Globus pallidus (tissue), 1 donor: Measurements from ENCODE around the gene IFNLR1.

ENCODE experiments used
- DNase-seq: peaks from one replicate; pipeline ENCODE4 v3.0.0-alpha.2; 2015; ENCODE audit warnings: low spot score

IFNLR1 gene

DNA sequence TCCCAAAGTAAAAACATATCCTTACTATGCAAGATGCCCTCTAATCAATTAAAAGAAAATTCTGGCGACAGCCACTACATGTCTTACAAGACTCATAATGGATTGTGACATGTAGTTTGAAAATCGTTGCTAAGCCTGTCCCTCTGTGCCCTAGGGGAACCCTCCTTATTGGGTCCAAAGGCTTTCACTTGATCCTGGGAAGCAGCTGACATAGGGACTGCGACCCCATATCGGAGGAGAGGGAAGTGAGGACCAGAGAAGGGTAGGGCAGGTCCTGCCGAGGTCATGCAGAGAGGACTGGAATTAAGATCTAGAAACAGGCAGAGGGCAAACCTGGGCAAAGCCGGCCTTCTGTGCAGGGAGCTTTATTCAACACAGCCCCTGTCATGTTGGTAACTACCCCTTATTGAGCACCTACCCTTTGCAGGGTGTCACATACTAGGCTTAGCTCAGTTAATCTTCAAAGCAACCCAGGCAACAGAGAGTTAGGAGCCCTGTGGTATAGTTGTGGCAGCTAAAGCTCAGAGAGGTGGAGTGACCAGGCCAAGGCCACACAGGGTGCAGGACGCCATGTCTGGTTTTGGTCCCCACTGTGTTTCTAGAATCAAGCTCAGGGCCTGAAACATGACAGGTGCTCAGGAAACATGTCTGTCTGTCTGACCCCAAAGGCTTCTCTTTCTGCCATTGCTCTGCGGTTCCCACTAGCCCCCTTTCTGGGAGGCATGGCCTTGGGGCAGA lies 18.4 kb upstream of the IFNLR1 start:
- no peak for DNase-seq

DNA sequence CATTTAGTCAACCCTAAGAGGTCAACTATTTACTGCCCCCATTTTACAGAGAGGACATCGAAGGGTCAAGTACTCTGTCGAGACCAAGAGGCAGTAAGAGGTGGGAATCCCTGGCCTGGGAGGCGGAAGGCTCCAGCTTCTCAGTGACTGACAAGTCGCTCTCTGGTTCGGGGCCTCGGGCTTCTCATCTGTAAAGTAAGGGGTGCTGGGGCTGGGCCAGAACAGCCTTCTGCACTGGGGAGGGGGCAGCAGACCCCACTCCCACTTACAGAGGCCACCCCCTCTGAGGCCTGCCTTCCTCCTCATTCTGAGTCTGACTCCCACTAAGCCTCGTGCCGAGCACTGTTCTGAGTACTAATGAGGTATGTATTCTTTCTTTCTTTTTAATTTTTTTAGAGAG lies 17.0 kb upstream of the IFNLR1 start:
- DNase-seq: no peak

DNA sequence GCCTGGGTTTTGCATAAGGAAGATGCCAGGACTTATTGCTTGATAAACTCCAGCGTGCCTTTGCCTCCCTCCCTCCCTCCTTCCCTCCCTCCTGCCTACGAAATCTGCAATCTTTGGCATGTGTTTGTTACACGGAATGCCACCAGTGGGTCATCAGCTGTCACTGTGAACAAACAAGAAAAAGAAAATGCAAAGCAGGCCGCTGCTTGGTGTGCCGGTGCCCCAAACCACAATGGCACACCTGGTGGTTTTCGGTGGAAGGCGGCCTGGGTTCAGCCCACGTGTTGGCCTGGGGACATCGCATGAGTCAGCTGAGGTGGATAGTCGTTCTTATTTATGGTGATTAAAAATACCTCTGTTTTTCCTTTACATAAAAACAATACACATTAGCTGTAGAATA lies 16.3 kb upstream of the IFNLR1 start:
- DNase-seq: no peak

DNA sequence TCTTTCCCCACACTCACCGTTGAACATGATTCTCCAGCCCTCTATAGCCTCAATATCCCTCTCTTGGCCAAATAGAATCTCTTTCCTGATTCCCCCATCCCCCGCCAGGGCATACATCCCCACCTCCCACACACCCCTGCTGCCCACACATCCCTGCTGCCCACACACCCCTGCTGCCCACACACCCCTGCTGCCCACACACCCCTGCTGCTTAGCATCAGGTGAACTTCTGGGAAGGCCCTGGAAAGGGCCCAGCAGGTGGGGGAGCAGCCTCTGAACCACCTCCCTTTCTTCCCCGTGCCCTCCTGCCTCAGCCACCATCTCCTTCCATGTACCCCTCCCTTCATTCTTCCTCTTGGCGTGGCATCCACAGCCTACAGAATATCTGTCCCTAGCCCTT lies 15.9 kb upstream of the IFNLR1 start:
- DNase-seq: no peak

DNA sequence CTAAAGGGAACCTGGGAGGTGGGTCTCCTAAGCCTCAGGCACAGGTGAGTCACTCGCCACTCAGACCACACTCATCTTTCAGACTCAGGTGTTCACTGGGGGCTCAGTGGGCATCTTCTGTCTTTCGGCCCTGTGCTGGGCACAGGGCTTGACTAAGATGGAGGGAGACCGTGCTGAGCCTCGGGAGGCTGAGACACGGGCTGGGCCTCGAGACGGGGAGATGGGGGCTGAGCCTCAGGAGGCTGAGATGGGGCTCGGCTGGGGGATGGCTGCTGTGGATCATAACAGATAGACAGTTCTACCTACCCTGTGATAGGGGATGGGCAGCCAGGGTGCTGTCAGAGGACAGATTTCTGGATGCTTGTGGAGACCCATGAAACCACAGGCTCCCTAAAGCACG lies 15.5 kb upstream of the IFNLR1 start:
- DNase-seq: no peak

DNA sequence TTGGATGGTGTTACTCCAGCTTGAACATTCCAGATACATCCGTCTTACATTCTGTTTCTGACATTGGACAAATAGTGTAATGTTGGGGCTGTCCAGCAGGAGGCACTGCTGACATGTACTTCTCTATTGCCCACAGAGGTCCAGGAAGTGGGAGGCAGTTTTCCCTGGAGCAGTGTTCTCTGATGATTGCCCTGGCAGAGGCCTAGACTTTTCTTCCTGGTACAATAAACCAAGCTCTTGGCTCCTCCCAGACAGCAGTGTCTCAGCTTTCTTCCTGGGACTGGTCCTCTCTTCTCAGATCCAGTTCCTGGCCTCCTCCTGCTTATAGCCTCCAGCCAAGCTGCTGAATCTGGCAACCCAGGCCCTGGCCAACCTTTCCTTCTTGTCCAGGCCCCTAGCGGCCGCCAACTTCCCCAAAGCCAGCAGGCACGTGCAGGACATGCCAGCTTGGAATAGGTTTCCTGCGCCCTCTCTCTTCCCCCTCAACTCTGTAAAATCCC lies 14.9 kb upstream of the IFNLR1 start:
- peak; percentile 81 for DNase-seq

DNA sequence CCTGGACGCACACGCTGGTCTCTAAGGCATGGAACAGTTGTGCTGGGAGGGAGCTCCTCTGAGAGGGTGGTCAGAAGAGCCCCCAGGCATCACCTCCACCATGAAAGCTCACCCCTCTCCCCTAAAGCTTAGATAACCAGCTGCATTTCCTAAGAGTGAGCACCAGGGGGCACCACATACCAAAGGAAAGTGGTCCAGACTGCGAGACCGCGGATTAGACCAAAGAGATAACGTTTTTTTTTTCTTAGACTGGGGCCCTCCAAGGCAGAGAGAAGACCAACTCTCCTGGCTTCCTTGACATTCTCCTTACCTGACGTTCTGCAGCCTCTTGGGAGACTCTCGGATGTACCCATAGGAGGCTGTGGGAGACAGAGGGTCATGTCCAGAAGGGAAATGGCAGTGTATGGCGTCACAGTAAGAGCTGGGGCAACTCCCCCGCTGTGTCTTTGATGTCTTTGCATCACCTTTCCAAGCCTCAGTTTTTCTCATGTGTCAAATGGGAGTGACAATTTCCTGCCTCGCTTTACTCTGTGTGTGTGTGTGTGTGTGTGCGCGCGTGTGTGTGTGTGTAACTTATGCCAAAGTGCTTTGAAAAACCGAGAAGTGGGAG lies 12.3 kb upstream of the IFNLR1 start:
- peak; percentile 53 for DNase-seq

DNA sequence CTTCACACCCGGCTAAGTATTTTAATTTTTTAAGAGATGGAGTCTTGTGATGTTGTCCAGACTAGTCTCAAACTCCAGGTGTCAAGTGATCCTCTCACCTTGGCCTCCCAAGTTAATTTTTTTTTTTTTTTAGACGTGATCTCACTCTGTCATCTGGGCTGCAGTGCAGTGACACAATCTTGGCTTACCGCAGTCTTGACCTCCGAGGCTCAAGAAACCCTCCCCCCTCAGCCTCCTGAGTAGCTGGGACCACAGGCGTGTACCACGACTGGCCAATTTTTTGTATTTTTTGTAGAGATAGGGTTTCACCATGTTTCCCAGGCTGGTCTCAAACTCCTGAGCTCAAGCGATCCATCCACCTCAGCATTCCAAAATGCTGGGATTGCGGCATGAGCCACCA lies 11.7 kb upstream of the IFNLR1 start:
- no peak for DNase-seq

DNA sequence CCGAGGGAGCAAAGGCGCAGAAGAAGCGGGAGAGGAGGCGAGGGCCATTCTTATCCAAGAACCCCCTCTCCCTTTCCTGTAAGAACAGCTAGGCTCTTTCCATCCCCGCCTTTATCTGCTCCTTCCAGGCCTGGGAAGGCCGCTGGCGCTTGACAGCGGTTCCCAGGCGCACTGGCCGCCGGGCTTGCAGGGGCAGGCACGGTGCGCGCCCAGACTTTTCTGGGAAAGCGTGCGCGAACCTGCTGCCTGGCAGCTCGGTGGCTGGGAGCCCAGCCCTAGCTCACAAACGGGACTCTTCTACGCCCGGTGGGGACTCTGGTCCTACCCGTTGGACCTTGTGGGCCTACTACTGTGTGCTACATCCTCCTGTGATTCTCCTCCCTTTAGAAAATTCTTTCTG lies 8.8 kb upstream of the IFNLR1 start:
- no peak for DNase-seq

DNA sequence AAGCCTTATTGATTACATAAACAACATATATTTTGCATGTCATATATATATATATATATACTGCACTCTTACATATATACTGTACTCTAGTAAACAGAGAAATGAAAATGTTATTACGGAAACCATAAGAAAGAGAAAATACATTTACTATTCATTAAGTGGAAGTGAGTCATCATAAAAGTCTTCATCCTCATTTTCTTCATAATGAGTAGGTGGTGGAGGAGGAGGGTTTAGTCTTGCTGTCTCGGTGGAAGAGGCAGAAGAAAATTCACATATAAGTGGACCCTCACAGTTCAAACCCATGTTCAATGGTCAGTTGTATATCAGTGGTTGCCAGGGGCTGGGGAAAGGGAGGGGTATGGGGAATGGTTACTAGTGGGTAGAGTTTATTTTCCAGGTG lies 8.0 kb upstream of the IFNLR1 start:
- no peak for DNase-seq

DNA sequence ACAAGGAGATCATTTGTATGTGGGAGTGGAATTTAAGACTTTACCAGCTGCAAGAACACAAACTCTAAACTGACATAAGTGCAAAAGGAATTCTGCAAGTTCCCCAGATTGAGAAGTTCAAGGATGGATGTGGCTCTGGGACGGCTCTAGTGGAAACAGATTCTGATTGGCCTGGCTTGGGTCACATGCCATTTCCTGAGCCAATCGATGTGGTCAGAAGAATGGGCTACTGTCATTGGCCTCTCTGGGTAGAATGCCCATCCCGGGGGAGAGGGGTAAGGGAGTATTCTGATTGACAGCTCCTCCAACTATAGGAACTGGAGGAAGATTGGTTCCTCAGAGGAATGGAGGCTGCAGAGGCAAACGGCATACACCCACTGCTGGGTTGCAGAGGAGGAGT lies 6.0 kb upstream of the IFNLR1 start:
- no peak for DNase-seq

DNA sequence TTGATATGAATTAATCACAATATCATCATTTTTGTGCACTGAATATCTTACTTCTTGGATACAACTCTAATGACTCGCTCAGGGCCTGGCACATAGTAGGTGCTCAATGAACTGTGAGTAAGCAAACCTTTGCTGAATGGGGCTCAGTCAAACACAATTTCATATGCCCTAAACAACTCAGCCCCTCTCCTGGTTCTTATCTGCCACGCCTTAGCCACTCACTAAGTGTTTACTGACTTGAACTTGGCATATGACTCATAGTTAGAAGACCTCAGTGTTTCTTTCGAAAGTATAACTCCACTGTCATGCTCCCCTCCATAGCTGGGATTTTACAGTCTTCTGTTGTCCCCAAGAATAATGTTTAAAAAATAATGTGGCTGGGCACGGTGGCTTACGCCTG lies 4.8 kb upstream of the IFNLR1 start:
- DNase-seq: no peak

DNA sequence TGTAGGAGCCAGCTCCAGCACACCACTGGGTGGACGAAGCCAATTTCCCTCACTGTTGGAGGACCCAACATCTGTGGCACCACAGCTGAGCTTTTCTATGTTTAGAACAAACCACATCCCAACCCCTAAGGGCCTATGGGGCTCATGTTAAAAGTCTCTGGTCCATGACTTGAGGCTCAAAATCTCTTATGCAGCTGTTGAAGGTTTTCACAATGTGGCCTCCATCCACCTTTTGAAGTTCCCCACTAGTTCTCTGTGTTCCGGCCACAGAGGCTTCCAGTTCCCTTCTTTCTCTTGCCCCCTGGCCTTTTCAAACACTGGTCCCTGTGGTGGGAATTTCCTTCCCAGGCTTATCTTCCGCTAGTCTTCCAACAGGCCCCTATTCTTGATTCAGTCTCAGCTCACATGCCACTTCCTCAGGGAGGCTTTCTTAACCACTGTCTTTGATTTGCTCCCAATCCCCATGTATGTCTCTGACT lies 3.9 kb upstream of the IFNLR1 start:
- DNase-seq: no peak

DNA sequence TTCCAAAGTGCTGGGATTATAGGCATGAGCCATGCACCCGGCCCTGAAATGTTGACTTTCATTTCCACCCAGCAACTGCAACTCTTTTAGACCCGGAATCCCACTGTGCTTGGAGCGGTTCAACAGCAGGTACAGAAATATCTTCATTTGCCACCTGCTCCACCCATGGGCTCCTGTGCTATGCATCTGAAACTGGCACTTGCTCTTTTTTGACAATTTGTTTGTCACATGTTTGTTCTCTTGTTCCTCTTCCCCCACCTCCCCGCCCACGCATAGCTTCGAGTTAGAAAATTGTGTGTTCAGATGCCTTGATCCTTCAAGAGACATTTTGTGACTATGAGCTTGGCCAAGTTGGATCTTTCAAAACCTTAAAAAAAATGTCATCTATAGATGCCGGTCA lies 2.4 kb upstream of the IFNLR1 start:
- peak; percentile 24 for DNase-seq

DNA sequence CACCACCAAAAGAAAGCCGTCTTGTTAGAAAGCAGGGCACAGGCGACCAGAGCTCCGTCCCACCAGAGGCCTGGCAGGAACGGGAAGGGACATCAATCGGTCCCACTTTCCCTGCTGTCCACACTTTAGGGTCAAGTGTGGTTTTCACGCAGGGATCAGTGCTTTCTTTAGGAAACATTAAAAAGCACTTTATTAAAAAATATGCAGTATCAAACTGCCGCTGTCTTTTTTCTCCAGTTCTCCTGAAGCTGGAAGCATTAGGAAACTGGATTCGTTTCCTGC lies 437 bp downstream of the IFNLR1 start:
- DNase-seq: no peak

DNA sequence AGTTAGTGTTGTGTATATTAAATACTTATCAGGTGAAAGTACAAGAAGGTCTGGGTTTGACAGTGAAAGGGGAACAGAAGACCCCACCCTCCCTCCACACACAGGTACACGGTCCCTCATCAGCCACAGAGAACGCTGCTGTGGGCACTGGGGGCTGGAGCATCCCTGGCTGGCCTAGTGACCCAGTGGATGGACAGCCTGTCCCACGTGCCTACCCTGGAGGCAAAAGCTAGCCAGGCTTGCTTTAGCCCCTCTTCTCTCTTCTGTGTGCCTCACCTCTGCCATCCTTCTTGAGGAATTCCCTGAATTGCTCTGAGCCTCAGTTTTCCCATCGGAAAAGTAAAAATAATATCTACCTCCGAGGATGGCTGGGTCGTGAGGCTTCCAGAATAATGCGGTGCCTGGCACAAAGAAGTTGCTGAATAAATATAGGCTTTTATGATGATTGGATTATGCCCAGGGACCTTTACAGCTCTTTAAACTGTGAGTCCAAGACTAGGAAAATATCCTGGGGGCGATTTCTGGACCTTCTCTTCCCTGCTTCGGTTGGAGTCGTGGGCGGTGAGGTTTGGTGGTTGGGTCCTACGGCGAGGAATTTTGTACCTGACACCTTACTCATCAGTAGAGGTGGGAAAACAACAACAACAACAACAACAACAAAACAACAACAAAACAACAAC lies 918 bp downstream of the IFNLR1 start:
- no peak for DNase-seq

DNA sequence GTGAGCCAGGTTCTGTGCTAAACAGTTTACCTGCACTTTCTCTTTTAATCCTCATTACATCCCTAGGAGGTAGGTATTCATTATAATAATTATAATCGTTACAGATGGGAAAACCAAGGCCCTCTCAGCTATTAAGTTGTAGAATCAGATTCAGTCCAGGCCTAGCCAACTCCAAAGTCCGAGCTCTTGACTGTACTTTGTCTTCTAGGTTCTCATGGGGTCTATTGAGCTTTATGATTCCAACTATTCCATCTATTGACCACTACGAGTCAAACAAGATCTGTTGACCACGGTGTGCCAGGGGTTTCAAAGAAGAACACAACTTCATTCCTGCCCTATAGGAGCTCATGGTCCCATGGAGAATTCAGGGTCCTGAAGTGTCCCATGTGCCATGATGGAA lies 2.0 kb downstream of the IFNLR1 start:
- no peak for DNase-seq

DNA sequence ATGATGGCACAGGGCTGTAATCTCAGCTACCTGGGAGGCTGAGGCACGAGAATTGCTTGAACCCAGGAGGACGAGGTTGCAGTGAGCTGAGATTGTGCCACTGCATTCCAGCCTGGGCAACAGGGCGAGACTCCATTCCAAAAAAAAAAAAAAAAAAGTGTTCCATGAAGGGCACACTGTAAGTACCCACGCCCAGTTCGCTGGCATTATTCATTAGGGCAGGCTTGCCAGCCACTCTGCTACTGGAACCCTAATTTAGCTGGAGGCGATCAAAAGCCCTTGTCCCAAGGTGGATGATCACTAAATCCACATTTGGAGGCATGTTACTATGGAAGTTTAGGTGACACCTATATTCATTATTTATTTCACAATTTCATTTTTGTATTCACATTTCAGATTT lies 5.0 kb downstream of the IFNLR1 start:
- no peak for DNase-seq

DNA sequence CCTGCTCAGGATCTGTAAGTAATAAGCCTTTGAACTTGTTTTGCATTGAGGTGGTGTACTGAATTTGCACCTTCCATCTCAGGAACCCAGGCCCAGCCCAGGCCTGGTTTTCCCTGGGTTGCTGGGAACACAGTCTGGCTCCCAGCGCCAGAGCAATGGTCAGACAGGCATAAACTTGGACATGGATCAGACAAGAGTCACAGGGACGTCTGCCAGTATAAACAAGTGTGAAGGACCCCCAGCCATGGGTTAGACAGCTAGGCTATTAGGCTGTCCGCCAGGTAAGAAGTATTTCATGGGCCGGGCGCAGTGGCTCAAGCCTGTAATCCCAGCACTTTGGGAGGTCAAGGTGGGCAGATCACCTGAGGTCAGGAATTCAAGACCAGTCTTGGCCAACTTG lies 5.5 kb downstream of the IFNLR1 start:
- no peak for DNase-seq

DNA sequence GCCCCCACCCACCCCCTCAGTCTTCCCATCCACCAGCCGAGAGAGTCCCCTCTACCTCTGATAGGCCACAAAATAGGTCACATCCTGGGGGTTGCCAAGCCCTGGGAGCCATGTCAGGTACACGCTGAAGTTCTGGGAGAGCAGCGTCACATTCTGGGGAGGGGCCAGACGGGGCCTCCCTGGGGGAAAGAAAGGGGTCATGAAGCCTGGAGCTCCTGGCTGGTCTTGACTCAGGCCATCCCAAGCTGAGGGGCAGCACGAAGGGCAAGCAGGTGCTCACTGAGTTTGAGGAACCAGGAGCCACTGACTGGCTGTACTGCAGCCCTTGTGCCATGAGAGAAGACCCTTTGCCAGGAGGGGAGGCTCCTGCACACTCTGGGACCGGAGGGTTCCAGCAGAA lies 6.4 kb downstream of the IFNLR1 start:
- no peak for DNase-seq

DNA sequence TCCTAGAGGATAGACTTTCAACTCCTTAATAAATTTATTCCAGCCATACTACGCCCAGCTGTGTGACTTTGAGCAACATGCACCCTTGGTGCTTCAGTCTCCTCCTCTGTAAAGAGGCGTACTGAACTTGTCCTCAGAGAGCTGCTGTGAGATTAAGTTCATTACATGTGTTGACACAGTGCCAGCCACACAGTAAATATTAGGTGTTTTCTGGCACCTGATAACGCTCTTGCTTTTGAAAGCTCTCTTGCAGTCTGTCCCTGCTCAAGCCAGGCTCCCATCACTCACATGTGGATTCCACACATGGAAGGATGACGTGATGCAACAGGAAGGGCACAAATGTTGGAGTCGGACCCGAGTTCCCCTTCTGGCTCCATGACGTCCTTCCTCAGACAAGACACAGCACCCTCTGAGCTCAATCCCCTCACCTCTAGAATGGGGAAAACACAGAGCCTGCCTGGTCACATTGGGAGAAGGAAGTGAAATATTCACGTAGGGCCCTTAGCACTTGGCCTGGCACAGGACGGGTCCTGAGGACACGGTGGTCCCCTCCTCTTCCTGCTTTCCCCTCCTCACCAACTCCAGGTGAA lies 7.7 kb downstream of the IFNLR1 start:
- DNase-seq: no peak

DNA sequence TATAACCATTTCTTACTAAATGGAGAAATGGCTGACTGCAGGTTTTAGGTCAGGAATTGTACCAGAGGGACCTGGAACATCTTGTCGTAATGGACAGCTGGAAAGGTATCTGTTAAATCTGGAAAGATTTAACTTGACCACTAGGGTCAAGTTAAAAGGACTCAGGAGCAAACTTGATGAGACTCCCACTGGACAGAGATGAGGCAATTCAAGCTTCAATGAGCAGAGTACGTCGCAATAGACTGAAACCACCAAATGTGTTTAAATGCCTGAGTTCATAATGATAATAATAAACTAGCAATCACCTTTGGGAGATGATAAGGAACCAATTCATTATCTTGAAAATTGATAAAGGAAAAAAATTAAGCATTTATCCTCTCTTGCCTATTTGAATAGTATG lies 8.7 kb downstream of the IFNLR1 start:
- no peak for DNase-seq

DNA sequence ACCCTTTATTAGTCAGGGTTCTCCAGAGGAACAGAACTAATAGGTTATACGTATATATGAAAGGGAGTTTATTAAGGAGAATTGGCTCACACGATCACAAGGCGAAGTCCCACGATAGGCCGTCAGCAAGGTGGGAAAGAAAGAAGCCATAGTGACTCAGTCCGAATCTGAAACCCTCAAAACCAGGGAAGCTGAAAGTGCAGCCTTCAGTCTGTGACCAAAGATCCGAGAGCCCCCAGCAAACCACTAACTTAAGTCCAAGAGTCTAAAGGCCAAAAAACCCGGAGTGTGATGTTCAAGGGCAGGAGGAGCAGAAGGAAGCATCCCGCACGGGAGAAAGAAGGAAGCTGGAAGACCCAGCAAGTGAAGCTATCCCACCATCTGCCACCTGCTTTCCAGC lies 9.9 kb downstream of the IFNLR1 start:
- no peak for DNase-seq
